Measurements from ENCODE around the gene TRAPPC2.

The TRAPPC2 gene

GRCh38 chrX:13759152-13759718, 24.8 kb upstream of the TRAPPC2 start:
- TF ChIP-seq CTCF (conservative IDR thresholded peaks at IDR 0.05; ENCODE audit: low read length) = no peak
- DNase-seq (ENCODE audit: low read depth) = no peak

GRCh38 chrX:13756381-13756780, 22.0 kb upstream of the TRAPPC2 start:
- no peak overlapping the region for H3K4me3 ChIP-seq (ENCODE audit: low read length)
- no peak for TF ChIP-seq CTCF (conservative IDR thresholded peaks at IDR 0.05; ENCODE audit: low read length)
- DNase-seq (ENCODE audit: low read depth) = no peak

More at GRCh38 chrX:13759152-13759718, 24.8 kb upstream of the TRAPPC2 start:
- H3K4me3 ChIP-seq (ENCODE audit: low read length) = no peak overlapping the region

GRCh38 chrX:13755254-13755653, 20.8 kb upstream of the TRAPPC2 start:
- no peak for TF ChIP-seq CTCF (conservative IDR thresholded peaks at IDR 0.05; ENCODE audit: low read length)
- no peak for DNase-seq (ENCODE audit: low read depth)

GRCh38 chrX:13754765-13755164, 20.3 kb upstream of the TRAPPC2 start:
- no peak for TF ChIP-seq CTCF (conservative IDR thresholded peaks at IDR 0.05; ENCODE audit: low read length)
- DNase-seq (ENCODE audit: low read depth) = no peak
- H3K4me3 ChIP-seq (ENCODE audit: low read length) = no peak overlapping the region

More at GRCh38 chrX:13755254-13755653, 20.8 kb upstream of the TRAPPC2 start:
- no peak overlapping the region for H3K4me3 ChIP-seq (ENCODE audit: low read length)

- no peak overlapping the region for H3K4me3 ChIP-seq (ENCODE audit: low read length)
- TF ChIP-seq CTCF (conservative IDR thresholded peaks at IDR 0.05; ENCODE audit: low read length) = no peak
- DNase-seq (ENCODE audit: low read depth) = no peak
Observed at GRCh38 chrX:13752646-13753045, 18.2 kb upstream of the TRAPPC2 start.

GRCh38 chrX:13752141-13752540, 17.7 kb upstream of the TRAPPC2 start:
- H3K4me3 ChIP-seq (ENCODE audit: low read length) = no peak overlapping the region
- TF ChIP-seq CTCF (conservative IDR thresholded peaks at IDR 0.05; ENCODE audit: low read length) = no peak
- DNase-seq (ENCODE audit: low read depth) = no peak

GRCh38 chrX:13750812-13751211, 16.4 kb upstream of the TRAPPC2 start:
- no peak for TF ChIP-seq CTCF (conservative IDR thresholded peaks at IDR 0.05; ENCODE audit: low read length)
- no peak for DNase-seq (ENCODE audit: low read depth)
- no peak overlapping the region for H3K4me3 ChIP-seq (ENCODE audit: low read length)

Data from AG10803 (cell line).